ENCODE measurements around the gene TBCEL. TPM values are rescaled to one million over a fixed set of nuclear protein-coding genes. Genes with fewer than 3 reads are reported as not detected.

The TBCEL gene
- total RNA-seq, 1 experiment from 2014 or later = 11.6 TPM

GRCh38 chr11:121100943-121101342, 77.0 kb downstream of the TBCEL start, which contains the start of gene TECTA:
TSS of gene TECTA (plus strand) at chr11:121101243. CDS start at chr11:121102666, 1,423 bp downstream.
- Histone ChIP-seq H3K36me3 (ENCODE audit: low read depth) (no peaks in the 10 kb centered on the region), H3K9me3 (ENCODE audit: insufficient read depth, low read depth) (no peaks in the 10 kb centered on the region), H3K4me1 (replicated peaks; ENCODE audit: insufficient read depth) (no peaks in the 10 kb centered on the region), H3K9me2 (ENCODE audit: insufficient read depth) (no peaks in the 10 kb centered on the region), H3F3A (ENCODE audit: insufficient read depth, low read depth) (no peaks in the 10 kb centered on the region), H3K27me3 (ENCODE audit: insufficient read depth, low read depth) (peaks cover 78% of the 10 kb centered on the region), H2AFZ (no peak within 1 kb of the TSS), H3K79me2 (ENCODE audit: low read depth) (no peaks in the 10 kb centered on the region), H3K27ac (no peak within 1 kb of the TSS), H3K4me2 (no peak within 1 kb of the TSS), H4K20me1 (ENCODE audit: insufficient read depth) (no peaks in the 10 kb centered on the region), H3K4me3 (no peak within 1 kb of the TSS)
- intact Hi-C loops (cut with micrococcal nuclease; ENCODE audit: unreplicated experiment) = no loop called here
- CTCF ChIA-PET = no interaction called here
- POLR2A ChIA-PET (ENCODE audit: unreplicated experiment) = no interaction called here
- BruUV-seq (replicated peaks) = no TSS peak
- no peak for TF ChIP-seq EZH2 (IDR thresholded peaks at IDR 0.05; ENCODE audit: low read depth)
- TF ChIP-seq CTCF (conservative IDR thresholded peaks at IDR 0.05) = no peak
- DNase-seq = no peak

- H3K9me3 ChIP-seq (ENCODE audit: insufficient read depth, low read depth) = no peaks in the 10 kb centered on the region
- peaks cover 95% of the 10 kb centered on the region for H3K27me3 ChIP-seq (ENCODE audit: insufficient read depth, low read depth)
- H3F3A ChIP-seq (ENCODE audit: insufficient read depth, low read depth) = no peaks in the 10 kb centered on the region
- TF ChIP-seq EZH2 (IDR thresholded peaks at IDR 0.05; ENCODE audit: low read depth) (no peak), CTCF (conservative IDR thresholded peaks at IDR 0.05) (0 out of 2 replicates have a peak, but pooled peaks have one; percentile 21)
- ChIA-PET CTCF (no interaction called here), POLR2A (ENCODE audit: unreplicated experiment) (no interaction called here)
- H3K36me3 ChIP-seq (ENCODE audit: low read depth) = no peaks in the 10 kb centered on the region
- H4K20me1 ChIP-seq (ENCODE audit: insufficient read depth) = no peaks in the 10 kb centered on the region
- H3K79me2 ChIP-seq (ENCODE audit: low read depth) = no peaks in the 10 kb centered on the region
- no peak overlapping the region for H2AFZ ChIP-seq
- intact Hi-C loops (cut with micrococcal nuclease; ENCODE audit: unreplicated experiment) = no loop called here
- H3K4me1 ChIP-seq (replicated peaks; ENCODE audit: insufficient read depth) = no peaks in the 10 kb centered on the region
- DNase-seq = no peak
- H3K4me2 ChIP-seq = no peak overlapping the region
- no peak overlapping the region for H3K27ac ChIP-seq
- no peaks in the 10 kb centered on the region for H3K9me2 ChIP-seq (ENCODE audit: insufficient read depth)
- H3K4me3 ChIP-seq = no peak overlapping the region
- no TSS peak for BruUV-seq (replicated peaks)
Observed at GRCh38 chr11:121104312-121104762, 80.4 kb downstream of the TBCEL start.

GRCh38 chr11:121105063-121105480, 81.2 kb downstream of the TBCEL start:
- POLR2A ChIA-PET (ENCODE audit: unreplicated experiment) = no interaction called here
- no peaks in the 10 kb centered on the region for H3F3A ChIP-seq (ENCODE audit: insufficient read depth, low read depth)
- H3K9me2 ChIP-seq (ENCODE audit: insufficient read depth) = no peaks in the 10 kb centered on the region
- H3K79me2 ChIP-seq (ENCODE audit: low read depth) = no peaks in the 10 kb centered on the region
- H3K4me1 ChIP-seq (replicated peaks; ENCODE audit: insufficient read depth) = no peaks in the 10 kb centered on the region
- BruUV-seq (replicated peaks) = no TSS peak
- CTCF ChIA-PET = no interaction called here
- no peaks in the 10 kb centered on the region for H4K20me1 ChIP-seq (ENCODE audit: insufficient read depth)
- TF ChIP-seq CTCF (conservative IDR thresholded peaks at IDR 0.05) = no peak
- no peak for TF ChIP-seq EZH2 (IDR thresholded peaks at IDR 0.05; ENCODE audit: low read depth)
- no peak overlapping the region for H3K4me3 ChIP-seq
- intact Hi-C loops (cut with micrococcal nuclease; ENCODE audit: unreplicated experiment) = no loop called here
- no peak overlapping the region for H3K27ac ChIP-seq
- H3K27me3 ChIP-seq (ENCODE audit: insufficient read depth, low read depth) = peaks cover 95% of the 10 kb centered on the region
- no peak overlapping the region for H2AFZ ChIP-seq
- no peaks in the 10 kb centered on the region for H3K9me3 ChIP-seq (ENCODE audit: insufficient read depth, low read depth)
- no peak overlapping the region for H3K4me2 ChIP-seq
- DNase-seq = no peak
- no peaks in the 10 kb centered on the region for H3K36me3 ChIP-seq (ENCODE audit: low read depth)

All from PC-9 (cell line).